HPDE6-E6E7 (cell line): ENCODE data around the gene SLC26A11.

Experiments used
- DNase-seq: peaks from one replicate; pipeline ENCODE4 v3.0.0; 2011; ENCODE audit warnings: missing footprints; ENCODE audit errors: extremely low spot score

Gene SLC26A11

DNA sequence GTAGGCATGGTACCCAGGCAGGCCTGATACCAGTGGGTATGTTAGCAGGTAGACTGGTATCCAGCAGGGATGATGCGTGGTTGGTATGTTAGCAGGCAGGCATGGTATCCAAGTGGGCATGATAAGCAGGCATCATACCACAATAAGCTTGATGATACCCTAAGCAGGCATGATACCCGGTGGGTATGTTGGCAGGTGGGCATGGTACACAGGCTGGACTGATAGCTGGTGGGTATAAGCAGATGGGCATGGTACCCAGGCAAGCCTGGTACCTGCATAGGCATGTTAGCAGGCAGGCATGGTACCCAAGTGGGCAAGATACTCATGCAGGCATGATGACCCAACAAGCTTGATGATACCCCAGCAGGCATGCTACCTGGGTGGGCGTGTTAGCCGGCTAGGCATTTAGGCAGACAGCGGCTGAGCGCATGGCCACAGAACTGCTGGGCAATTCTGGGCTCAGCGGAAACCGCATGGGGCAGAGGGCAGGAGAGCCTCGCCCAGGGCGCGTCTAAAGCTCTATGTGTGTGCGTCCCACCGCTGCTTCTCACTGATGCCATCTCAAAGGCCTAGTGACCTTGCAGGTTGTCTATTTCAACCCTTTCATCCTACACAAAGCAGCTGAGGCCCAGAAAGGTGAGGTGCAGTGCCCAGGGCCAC, 2.4 kb upstream of the SLC26A11 start:
- DNase-seq, result no peak

- no peak for DNase-seq
Measured at GRCh38 chr17:80218391-80218790, 1.8 kb upstream of the SLC26A11 start.

DNA sequence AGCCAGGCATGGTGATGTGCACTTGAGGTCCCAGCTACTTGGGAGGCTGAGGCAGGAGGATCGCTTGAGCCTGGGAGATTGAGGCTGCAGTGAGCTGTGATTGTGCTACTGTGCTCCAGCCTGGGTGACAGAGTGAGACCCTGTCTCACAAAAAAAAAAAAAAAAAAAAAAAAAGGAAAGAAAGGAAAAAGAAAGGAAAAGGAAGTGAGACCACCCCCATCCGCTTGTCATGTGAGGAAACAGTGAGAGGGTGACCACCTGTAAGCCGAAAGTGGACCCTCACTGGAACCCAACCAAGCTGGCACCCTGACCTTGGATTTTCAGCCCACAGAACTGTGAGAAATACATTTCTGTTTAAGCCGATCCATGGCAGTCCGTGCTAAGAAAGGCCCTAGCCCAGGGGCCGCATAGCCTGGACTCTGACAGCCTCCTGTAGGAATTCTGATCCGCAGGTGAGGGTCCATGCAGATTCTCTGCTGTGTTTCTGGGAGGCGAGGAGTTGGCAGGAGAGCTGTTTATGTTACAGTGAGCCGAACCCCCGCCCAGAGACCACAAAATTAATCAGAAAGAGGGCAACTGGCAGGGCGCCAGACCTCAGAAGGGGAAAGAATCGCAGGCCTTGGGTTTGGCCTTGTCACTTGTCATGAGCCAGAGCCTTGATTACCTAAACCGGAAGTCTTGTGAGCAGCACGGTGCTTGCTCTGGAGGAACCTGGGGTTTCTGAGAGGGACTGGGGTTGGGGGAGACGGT, 1.0 kb upstream of the SLC26A11 start:
- DNase-seq, result no peak

GRCh38 chr17:80219763-80220053, 519 bp upstream of the SLC26A11 start:
- DNase-seq, result no peak

DNA sequence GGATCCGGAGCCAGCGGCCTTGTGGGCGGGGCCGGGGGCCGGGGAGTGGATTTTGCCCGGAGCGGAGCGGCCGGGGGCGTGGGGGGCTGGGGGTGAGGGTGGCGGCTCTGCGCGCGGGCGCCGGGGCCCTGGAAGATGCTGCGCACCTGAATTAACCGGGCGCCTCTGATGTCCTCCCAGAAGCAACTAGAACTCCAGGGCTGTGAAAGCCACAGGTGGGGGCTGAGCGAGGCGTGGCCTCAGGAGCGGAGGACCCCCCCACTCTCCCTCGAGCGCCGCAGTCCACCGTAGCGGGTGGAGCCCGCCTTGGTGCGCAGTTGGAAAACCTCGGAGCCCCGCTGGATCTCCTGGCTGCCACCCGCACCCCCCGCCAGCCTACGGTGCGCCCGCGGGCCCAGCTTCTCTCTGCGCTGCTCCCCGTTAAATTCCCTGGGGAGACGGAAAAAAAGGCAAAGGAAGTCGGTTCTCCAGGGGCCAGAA, 549 bp downstream of the SLC26A11 start:
- DNase-seq, result no peak

DNA sequence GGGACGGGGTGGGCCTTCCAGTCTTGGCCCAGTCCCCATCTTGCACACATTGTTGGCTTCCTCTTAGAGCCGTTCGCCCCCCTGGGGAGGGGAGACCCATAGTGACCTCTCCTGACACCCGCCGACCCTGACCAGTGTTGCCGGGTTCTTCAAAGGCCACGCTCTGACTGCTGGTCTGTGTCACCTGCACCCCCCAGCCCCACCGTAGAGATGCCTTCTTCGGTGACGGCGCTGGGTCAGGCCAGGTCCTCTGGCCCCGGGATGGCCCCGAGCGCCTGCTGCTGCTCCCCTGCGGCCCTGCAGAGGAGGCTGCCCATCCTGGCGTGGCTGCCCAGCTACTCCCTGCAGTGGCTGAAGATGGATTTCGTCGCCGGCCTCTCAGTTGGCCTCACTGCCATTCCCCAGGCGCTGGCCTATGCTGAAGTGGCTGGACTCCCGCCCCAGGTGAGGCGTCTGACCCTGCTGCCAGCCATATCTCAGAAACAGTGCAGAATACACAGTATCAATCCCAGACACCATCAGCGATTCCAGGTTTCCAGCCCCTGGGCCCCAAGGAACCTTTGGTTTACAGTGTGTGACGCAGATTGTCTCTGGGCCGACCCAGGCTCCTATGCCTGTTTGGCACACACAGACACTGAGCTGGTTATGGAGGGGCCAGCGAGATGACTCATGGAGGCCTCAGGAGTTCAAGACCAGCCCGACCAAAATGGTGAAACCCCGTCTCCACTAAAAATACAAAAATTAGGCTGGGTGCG, 1.3 kb downstream of the SLC26A11 start:
- no peak for DNase-seq

DNA sequence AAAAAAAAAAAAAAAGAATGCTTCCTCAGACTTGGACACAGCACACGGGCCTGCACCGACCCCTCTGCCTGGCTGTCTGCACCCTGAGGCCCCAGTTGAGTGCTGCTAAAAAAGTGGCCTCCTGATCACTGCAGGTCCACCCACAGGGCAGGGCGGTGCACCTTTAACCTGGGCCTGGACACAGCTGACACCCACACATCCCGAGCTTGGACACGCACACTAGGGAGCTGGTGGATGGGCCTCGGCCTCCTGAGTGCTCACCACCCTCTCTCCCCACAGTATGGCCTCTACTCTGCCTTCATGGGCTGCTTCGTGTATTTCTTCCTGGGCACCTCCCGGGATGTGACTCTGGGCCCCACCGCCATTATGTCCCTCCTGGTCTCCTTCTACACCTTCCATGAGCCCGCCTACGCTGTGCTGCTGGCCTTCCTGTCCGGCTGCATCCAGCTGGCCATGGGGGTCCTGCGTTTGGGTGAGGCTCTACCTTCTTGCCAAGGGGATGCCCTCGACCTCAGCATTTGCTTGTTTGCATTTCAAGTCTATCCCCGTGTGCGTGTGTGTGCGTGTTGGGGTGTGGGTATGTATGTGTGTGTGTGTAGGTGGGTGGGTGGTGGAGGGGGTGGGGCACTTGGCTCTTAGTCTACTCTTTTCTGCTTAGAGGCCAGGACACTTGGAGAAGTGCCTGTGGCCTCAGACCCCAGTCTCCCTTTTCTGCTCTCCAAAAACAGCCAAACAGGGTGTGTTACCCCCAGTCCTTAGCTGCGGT, 2.3 kb downstream of the SLC26A11 start:
- no peak for DNase-seq

- no peak for DNase-seq
Measured at GRCh38 chr17:80223142-80223815, 3.1 kb downstream of the SLC26A11 start.

DNA sequence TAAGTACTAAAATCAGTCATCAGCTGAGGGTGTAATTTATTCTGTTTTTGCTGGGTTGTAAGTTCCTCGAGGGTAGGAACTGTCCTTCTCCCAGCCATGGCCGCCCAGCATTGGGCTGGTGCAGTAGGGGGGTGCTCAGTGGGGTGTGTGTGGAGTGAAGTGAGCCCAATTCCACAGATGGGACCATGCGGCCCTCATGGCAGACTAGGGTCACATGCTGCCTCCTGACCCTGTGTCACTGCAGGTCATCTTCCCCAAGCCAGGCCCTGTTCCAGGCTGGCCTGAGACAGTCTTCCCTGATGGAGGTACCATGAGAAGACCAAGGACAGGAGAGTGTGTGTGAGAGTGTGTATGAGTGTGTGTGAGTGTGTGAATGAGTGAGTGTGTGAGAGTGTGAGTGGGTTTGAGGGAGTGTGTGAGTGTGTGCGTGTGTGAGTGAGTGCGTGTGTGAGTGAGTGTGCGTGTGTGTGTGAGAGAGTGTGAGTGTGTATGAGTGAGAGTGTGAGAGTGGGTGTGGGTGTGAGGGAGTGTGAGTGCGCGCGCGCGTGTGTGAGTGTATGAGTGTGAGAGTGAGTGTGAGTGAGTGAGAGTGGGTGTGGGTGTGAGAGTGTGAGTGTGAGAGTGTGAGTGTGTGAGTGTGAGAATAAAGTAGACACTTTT, 3.7 kb downstream of the SLC26A11 start:
- DNase-seq, result no peak

DNA sequence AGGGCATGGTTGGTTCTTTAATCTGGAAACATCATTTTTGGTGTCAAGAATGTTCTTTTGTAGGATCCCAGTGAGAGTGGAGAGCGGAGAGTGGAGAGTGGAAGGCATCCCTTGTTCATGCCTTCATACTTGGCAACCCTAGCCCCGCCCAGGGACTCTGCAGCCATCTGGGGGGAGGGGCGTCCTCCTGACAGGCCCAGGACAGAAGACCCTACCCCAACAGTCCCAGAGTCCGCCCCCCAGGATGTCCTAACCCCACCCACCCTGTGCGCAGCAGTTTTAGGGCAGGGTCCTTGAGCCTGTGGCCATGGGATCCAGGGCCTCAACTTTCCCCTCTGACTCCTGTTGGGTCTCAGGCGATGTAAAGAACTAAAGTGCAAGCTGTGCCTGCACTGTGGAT, 4.5 kb downstream of the SLC26A11 start:
- no peak for DNase-seq

GRCh38 chr17:80225230-80225629, 5.0 kb downstream of the SLC26A11 start:
- DNase-seq, result no peak

DNA sequence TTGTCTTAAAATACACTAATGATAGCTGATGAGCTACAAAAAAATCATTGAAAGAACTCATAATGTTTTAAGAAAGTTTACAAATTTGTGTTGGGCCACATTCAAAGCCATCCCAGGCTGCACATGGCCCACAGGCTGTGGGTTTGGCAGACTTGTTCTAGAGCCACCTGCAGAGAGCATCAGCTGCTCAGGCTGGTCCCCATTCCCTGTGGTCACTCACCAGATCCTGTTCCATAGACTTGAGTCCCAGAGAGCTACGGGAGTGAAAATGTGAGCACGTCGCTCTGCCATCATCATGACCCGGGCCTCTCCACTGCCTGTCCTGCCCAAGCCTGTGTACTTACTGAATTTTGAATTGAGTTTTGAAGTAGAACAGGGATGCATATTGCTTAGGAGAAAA, 6.9 kb downstream of the SLC26A11 start:
- no peak for DNase-seq

DNA sequence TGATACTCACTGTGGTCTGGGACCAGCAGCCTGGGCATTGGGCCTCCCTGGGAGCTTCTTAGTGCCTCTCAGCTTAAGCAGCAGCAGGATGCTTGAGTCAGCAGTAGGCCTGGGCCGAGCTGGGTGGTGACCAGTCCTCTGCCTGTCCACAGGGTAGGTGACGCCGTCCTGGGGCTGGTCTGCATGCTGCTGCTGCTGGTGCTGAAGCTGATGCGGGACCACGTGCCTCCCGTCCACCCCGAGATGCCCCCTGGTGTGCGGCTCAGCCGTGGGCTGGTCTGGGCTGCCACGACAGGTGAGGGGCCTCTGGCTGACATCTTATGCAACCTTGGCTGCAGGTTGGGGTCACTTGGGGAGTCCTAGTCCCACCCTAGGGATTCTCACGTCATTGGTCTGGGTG, 7.4 kb downstream of the SLC26A11 start:
- no peak for DNase-seq

DNA sequence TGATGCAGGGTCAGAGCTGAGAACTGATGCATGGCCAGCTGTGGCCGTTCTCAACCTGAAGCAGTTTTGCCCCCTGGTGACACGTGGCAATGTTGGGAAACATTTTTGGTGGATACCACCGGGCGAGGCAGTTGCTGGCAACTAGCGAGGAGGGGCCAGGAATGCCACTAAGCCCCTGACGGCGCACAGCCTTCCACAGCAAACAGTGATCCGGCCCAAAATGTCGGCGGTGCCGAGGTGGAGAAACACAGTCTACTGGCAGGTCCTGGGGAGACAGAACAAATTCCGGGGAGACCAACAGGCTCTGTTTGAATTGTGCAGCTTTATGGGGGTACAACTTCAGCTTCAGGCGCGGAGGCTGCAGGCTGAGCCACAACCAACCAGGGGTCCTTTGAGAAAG, 8.2 kb downstream of the SLC26A11 start:
- DNase-seq, result no peak

GRCh38 chr17:80229011-80229410, 8.8 kb downstream of the SLC26A11 start:
- no peak for DNase-seq

DNA sequence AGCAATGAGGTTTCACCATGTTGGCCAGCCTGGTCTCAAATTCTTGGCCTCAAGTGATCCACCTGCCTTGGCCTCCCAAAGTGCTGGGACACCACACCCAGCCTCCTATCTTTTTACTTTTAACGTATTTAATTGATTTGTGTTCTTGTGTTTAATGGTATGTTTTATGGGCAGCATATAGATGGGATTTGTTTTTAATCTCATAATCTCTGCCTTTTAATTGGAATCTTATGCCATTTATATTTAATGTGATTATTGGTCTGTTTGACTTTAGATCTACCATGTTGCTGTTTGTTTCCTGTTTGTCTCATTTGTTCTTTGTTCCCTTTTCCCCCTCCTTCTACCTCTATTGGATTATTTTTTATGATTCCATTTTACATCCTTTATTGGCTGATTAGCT, 12.2 kb downstream of the SLC26A11 start:
- no peak for DNase-seq

DNA sequence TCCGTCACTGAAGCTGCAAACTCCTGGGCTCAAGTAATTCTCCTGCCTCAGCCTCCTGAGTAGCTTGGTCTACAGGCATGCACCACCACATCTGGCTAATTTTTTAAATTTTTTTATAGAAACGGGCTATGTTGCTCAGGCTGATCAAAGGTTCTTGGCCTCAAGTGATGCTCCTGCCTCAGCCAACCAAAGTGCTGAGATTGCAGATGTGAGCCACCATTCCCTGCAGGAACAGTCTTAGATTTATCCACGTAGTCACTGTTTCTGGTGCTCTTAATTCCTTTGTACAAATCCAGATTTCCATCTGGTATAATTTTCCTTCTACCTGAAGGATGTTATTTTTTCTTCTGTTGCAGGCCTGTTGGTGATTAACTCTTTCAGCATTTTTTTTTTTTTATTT, 13.0 kb downstream of the SLC26A11 start:
- no peak for DNase-seq

GRCh38 chr17:80236911-80237310, 16.7 kb downstream of the SLC26A11 start:
- DNase-seq, result no peak

GRCh38 chr17:80237386-80237785, 17.2 kb downstream of the SLC26A11 start:
- no peak for DNase-seq

DNA sequence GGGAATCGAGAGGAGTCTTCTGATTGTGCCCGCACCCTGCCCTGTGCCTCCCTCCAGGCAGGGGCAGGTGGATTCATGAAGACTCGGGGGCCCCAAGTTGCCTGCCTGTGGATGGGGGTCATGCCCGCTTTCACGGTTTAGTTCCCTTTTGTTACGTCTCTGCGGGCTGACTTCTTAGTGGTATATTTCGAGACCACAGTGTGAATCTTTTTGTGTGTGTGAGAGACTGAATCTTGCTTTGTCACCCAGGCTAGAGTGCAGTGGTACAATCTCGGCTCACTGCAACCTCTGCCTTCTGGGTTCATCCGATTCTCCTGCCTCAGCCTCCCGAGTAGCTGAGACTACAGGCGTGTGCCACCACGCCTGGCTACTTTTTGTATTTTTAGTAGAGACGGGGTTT, 22.3 kb downstream of the SLC26A11 start:
- DNase-seq, result no peak
